ENCODE measurements around the gene NUDT16. TPM values are rescaled to one million over a fixed set of nuclear protein-coding genes. Genes with fewer than 3 reads are reported as not detected.
A peak's percentile ranks its signal among the peaks of the same experiment; 100 is the strongest.

The NUDT16 gene
- total and polyA plus RNA-seq, 2 experiments from 2014 or later: 11.7 to 14.4 TPM

GRCh38 chr3:131403216-131403895, 21.8 kb downstream of the NUDT16 start:
- Histone ChIP-seq H2AFZ (no peak overlapping the region), H3K4me1 (ENCODE audit: insufficient read depth) (peaks cover 18% of the 10 kb centered on the region), H3K4me2 (ENCODE audit: unreplicated experiment) (peak overlapping the region; percentile 71), H3K79me2 (ENCODE audit: insufficient read depth) (no peaks in the 10 kb centered on the region), H4K20me1 (ENCODE audit: insufficient read depth) (no peaks in the 10 kb centered on the region), H3F3A (ENCODE audit: insufficient read depth) (peaks cover 22% of the 10 kb centered on the region), H3K9ac (no peak overlapping the region), H3K27me3 (replicated peaks; ENCODE audit: insufficient read depth) (no peaks in the 10 kb centered on the region), H3K9me2 (ENCODE audit: insufficient read depth) (no peaks in the 10 kb centered on the region), H3K36me3 (ENCODE audit: low read depth) (no peaks in the 10 kb centered on the region), H3K4me3 (no peak overlapping the region), H3K27ac (no peak overlapping the region), H3K9me3 (ENCODE audit: low read depth) (no peaks in the 10 kb centered on the region)
- in situ Hi-C loops (cut with MboI): no loop called here
- 67% methylated on average over 3 of the region's 3 CpGs for WGBS, 2 experiments (ENCODE audit: low coverage in 1 of 2, low lambda C conversion rate in 2 of 2, missing lambda C conversion rate in 2 of 2)
- no peak for DNase-seq
- TF ChIP-seq EZH2 (IDR thresholded peaks at IDR 0.05; ENCODE audit: insufficient read depth, poor library complexity, severe bottlenecking) (no peak), EZH2phosphoT487 (IDR thresholded peaks at IDR 0.05; ENCODE audit: insufficient read depth, low read depth) (no peak)

- Histone ChIP-seq H3K27me3 (replicated peaks; ENCODE audit: insufficient read depth) (no peaks in the 10 kb centered on the region), H3K4me2 (ENCODE audit: unreplicated experiment) (no peak overlapping the region), H4K20me1 (ENCODE audit: insufficient read depth) (no peaks in the 10 kb centered on the region), H3K4me3 (no peak overlapping the region), H2AFZ (no peak overlapping the region), H3K9ac (no peak overlapping the region), H3K36me3 (ENCODE audit: low read depth) (no peaks in the 10 kb centered on the region), H3F3A (ENCODE audit: insufficient read depth) (peaks cover 22% of the 10 kb centered on the region), H3K4me1 (ENCODE audit: insufficient read depth) (peaks cover 18% of the 10 kb centered on the region), H3K9me3 (ENCODE audit: low read depth) (no peaks in the 10 kb centered on the region), H3K79me2 (ENCODE audit: insufficient read depth) (no peaks in the 10 kb centered on the region), H3K27ac (no peak overlapping the region), H3K9me2 (ENCODE audit: insufficient read depth) (no peaks in the 10 kb centered on the region)
- TF ChIP-seq EZH2 (IDR thresholded peaks at IDR 0.05; ENCODE audit: insufficient read depth, poor library complexity, severe bottlenecking): no peak
- TF ChIP-seq EZH2phosphoT487 (IDR thresholded peaks at IDR 0.05; ENCODE audit: insufficient read depth, low read depth): no peak
- DNase-seq: no peak
- WGBS, 2 experiments (ENCODE audit: low coverage in 1 of 2, low lambda C conversion rate in 2 of 2, missing lambda C conversion rate in 2 of 2): 20 to 30% methylated on average over 1 of the region's 1 CpG
- in situ Hi-C loops (cut with MboI): no loop called here
These were observed 23.8 kb downstream of the NUDT16 start for GRCh38 chr3:131405411-131405810.

- in situ Hi-C loops (cut with MboI): no loop called here
- no peak overlapping the region for H3K9ac ChIP-seq
- no peak overlapping the region for H3K4me3 ChIP-seq
- no peaks in the 10 kb centered on the region for H4K20me1 ChIP-seq (ENCODE audit: insufficient read depth)
- no peaks in the 10 kb centered on the region for H3K36me3 ChIP-seq (ENCODE audit: low read depth)
- H3K27ac ChIP-seq: no peak overlapping the region
- no peak overlapping the region for H3K4me2 ChIP-seq (ENCODE audit: unreplicated experiment)
- no peaks in the 10 kb centered on the region for H3K79me2 ChIP-seq (ENCODE audit: insufficient read depth)
- 17 to 30% methylated on average over 2 of the region's 2 CpGs for WGBS, 2 experiments (ENCODE audit: low coverage in 1 of 2, low lambda C conversion rate in 2 of 2, missing lambda C conversion rate in 2 of 2)
- no peaks in the 10 kb centered on the region for H3K27me3 ChIP-seq (replicated peaks; ENCODE audit: insufficient read depth)
- peaks cover 18% of the 10 kb centered on the region for H3K4me1 ChIP-seq (ENCODE audit: insufficient read depth)
- no peak overlapping the region for H2AFZ ChIP-seq
- H3K9me2 ChIP-seq (ENCODE audit: insufficient read depth): no peaks in the 10 kb centered on the region
- no peak for DNase-seq
- H3K9me3 ChIP-seq (ENCODE audit: low read depth): no peaks in the 10 kb centered on the region
- TF ChIP-seq EZH2phosphoT487 (IDR thresholded peaks at IDR 0.05; ENCODE audit: insufficient read depth, low read depth) (no peak), EZH2 (IDR thresholded peaks at IDR 0.05; ENCODE audit: insufficient read depth, poor library complexity, severe bottlenecking) (no peak)
- H3F3A ChIP-seq (ENCODE audit: insufficient read depth): peaks cover 20% of the 10 kb centered on the region
These were observed 24.7 kb downstream of the NUDT16 start for GRCh38 chr3:131406274-131406673.

GRCh38 chr3:131417751-131418150, 36.2 kb downstream of the NUDT16 start:
- Histone ChIP-seq H3K36me3 (ENCODE audit: low read depth) (no peaks in the 10 kb centered on the region), H2AFZ (no peak overlapping the region), H3K27me3 (replicated peaks; ENCODE audit: insufficient read depth) (no peaks in the 10 kb centered on the region), H3K9ac (no peak overlapping the region), H3K9me3 (ENCODE audit: low read depth) (no peaks in the 10 kb centered on the region), H3K79me2 (ENCODE audit: insufficient read depth) (no peaks in the 10 kb centered on the region), H3F3A (ENCODE audit: insufficient read depth) (no peaks in the 10 kb centered on the region), H3K27ac (no peak overlapping the region), H3K4me1 (ENCODE audit: insufficient read depth) (no peaks in the 10 kb centered on the region), H3K4me3 (no peak overlapping the region), H3K9me2 (ENCODE audit: insufficient read depth) (no peaks in the 10 kb centered on the region), H3K4me2 (ENCODE audit: unreplicated experiment) (no peak overlapping the region), H4K20me1 (ENCODE audit: insufficient read depth) (no peaks in the 10 kb centered on the region)
- no peak for TF ChIP-seq EZH2 (IDR thresholded peaks at IDR 0.05; ENCODE audit: insufficient read depth, poor library complexity, severe bottlenecking)
- in situ Hi-C loops (cut with MboI): no loop called here
- no peak for DNase-seq
- 62 to 66% methylated on average over 2 of the region's 2 CpGs for WGBS, 2 experiments (ENCODE audit: low coverage in 1 of 2, low lambda C conversion rate in 2 of 2, missing lambda C conversion rate in 2 of 2)
